ENCODE results near the gene FAM187B.
"Not testable (repeated sequence)": the region's sequence is repeated elsewhere in the genome, so short reads cannot be mapped to it uniquely, and the experiment has no call there.

The FAM187B gene

DNA sequence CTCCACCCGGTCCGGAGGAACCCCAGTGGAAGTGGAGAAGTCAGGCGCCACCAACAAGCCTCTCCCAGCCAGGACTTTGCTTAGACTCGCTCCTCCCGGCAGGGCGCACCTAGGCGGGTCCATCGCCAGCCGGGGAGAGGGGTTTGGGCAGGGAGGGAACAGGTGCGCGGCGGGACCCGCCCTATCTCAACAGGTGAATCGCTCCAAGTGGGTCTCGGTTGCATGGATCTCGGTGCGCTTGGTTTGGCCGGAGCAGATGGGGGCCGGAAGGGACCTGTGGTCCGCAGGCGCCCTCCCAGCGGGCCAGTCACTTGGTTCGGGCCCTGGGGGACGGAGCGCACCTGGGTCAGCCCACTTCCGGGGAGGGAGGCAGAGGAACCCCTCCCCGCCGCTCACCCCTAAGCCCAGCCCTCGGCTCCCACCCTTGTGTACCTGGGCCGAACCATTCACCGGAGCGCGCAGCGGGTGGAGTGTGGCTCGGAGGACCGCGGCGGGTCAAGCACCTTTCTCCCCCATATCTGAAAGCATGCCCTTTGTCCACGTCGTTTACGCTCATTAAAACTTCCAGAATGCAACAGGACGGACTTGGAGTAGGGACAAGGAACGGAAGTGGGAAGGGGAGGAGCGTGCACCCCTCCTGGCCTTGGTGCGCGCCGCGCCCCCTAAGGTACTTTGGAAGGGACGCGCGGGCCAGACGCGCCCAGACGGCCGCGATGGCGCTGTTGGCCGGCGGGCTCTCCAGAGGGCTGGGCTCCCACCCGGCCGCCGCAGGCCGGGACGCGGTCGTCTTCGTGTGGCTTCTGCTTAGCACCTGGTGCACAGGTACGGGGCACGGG lies 20.0 kb upstream of the FAM187B start, which contains the start of gene LSR:
Gene LSR (plus strand): TSS at position 693 of the 836 bp plus-strand sequence. CDS start 21 bp downstream, at position 714.
- Histone ChIP-seq H3K27ac (ENCODE audit: low read depth, low read length) (peak within 1 kb of the TSS; percentile 96), H3K36me3 (ENCODE audit: control insufficient read depth, insufficient read depth, low read length) (peaks cover 25% of the 10 kb centered on the region), H3K9me3 (ENCODE audit: control insufficient read depth, insufficient read depth, low read depth, low read length) (no peaks in the 10 kb centered on the region), H3K4me3 (ENCODE audit: low read depth, low read length) (peak within 1 kb of the TSS; percentile 68), H3K27me3 (ENCODE audit: control insufficient read depth, insufficient read depth, low read length) (no peaks in the 10 kb centered on the region), H3K9ac (ENCODE audit: low read length) (peak within 1 kb of the TSS; percentile 92), H3K4me1 (ENCODE audit: control insufficient read depth, insufficient read depth, low read length) (peaks cover 13% of the 10 kb centered on the region)

DNA sequence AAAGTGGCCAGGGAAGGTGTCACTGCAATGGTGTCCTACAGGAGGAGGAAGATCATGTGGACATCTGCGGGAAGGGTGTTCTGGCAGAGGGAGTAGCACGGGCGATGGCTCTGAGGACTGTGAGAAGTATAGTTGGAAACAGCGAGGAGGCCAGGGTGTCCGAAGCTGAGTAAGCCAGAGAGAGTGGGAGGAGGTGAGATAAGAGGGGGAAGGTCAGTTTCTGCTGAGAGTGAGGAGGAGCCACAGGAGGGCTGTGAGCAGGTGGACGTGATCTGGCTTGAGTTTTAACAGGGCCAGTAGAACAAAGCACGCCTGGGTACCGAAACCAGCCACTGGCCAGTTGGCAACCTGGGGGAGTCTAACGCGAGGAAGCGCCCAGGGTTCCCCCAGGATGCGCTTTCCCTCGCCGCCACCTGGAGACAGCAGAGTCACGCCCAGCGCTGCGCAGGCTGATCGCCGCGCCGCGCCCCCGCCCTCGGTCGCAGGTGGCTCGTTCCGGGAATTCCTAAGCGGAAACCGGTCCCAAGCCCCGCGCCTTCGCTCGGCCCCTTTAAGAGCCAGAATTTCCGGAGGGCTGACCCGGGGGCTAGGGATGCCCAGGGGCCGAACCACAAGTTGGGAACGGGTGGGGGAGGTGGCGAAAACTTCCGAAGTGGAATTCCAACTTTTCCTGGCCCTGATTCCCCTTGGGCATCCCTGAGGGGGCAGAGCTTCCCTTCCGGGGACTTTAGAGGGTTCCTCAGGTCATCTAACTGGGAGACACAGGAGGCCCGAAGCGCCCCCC lies 19.2 kb upstream of the FAM187B start:
- Histone ChIP-seq H3K4me3 (ENCODE audit: low read depth, low read length) (peak overlapping the region; percentile 68), H3K27me3 (ENCODE audit: control insufficient read depth, insufficient read depth, low read length) (no peaks in the 10 kb centered on the region), H3K9ac (ENCODE audit: low read length) (peak overlapping the region; percentile 92), H3K9me3 (ENCODE audit: control insufficient read depth, insufficient read depth, low read depth, low read length) (no peaks in the 10 kb centered on the region), H3K36me3 (ENCODE audit: control insufficient read depth, insufficient read depth, low read length) (peaks cover 20% of the 10 kb centered on the region), H3K27ac (ENCODE audit: low read depth, low read length) (peak overlapping the region; percentile 96), H3K4me1 (ENCODE audit: control insufficient read depth, insufficient read depth, low read length) (peaks cover 9% of the 10 kb centered on the region)

DNA sequence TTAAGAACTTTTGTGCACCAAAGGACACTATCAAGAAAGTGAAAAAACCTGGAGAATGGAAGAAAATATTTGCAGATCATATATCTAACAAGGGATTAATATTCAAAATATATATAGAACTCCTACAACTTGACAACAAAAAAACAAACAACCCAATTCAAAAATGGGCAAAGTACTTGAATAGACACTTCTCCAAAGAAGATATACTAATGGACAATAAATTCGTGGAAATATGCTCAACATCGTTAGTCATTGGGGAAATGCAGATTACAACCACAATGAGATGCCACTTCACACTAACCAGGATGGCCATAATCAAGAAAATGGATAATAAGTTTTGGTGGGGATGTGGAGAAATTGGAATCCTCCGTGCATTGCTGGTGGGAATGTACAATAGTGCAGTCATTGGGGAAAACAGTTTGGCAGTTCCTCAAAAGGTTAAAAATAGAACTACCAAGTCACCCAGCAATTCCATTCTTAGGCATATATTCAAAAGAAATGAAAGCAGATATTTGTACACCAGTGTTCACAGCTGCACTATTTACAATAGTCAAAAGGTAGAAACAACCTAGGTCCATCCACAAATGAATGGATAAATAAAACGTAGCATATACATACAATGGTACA lies 18.0 kb upstream of the FAM187B start:
- Histone ChIP-seq H3K4me1 (ENCODE audit: control insufficient read depth, insufficient read depth, low read length) (peaks cover 9% of the 10 kb centered on the region), H3K27ac (ENCODE audit: low read depth, low read length) (no peak overlapping the region), H3K9me3 (ENCODE audit: control insufficient read depth, insufficient read depth, low read depth, low read length) (no peaks in the 10 kb centered on the region), H3K4me3 (ENCODE audit: low read depth, low read length) (no peak overlapping the region), H3K9ac (ENCODE audit: low read length) (no peak overlapping the region), H3K36me3 (ENCODE audit: control insufficient read depth, insufficient read depth, low read length) (peaks cover 16% of the 10 kb centered on the region), H3K27me3 (ENCODE audit: control insufficient read depth, insufficient read depth, low read length) (no peaks in the 10 kb centered on the region)

DNA sequence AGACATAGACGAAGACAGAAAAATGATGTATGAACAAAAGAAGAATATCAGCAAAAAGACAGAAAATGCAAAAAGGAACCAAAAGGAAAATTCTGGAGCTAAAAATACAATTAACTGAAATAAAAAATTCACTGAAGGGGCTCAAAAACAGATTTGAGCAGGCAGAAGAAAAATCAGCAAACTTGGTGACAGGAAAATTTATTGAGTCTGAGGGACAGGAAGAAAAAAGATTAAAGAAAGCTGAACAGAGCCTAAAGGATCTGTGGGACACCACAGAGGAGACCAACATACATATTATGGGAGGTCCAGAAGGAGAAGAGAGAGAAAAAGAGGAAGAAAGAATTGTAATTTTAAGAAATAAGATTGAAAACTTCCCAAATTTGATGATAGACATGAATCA lies 12.9 kb upstream of the FAM187B start:
- peaks cover 12% of the 10 kb centered on the region for H3K9me3 ChIP-seq (ENCODE audit: control insufficient read depth, insufficient read depth, low read depth, low read length)
- no peak overlapping the region for H3K27ac ChIP-seq (ENCODE audit: low read depth, low read length)
- no peak overlapping the region for H3K9ac ChIP-seq (ENCODE audit: low read length)
- H3K27me3 ChIP-seq (ENCODE audit: control insufficient read depth, insufficient read depth, low read length), result no peaks in the 10 kb centered on the region
- H3K4me1 ChIP-seq (ENCODE audit: control insufficient read depth, insufficient read depth, low read length), result no peaks in the 10 kb centered on the region
- H3K4me3 ChIP-seq (ENCODE audit: low read depth, low read length), result no peak overlapping the region
- no peaks in the 10 kb centered on the region for H3K36me3 ChIP-seq (ENCODE audit: control insufficient read depth, insufficient read depth, low read length)

DNA sequence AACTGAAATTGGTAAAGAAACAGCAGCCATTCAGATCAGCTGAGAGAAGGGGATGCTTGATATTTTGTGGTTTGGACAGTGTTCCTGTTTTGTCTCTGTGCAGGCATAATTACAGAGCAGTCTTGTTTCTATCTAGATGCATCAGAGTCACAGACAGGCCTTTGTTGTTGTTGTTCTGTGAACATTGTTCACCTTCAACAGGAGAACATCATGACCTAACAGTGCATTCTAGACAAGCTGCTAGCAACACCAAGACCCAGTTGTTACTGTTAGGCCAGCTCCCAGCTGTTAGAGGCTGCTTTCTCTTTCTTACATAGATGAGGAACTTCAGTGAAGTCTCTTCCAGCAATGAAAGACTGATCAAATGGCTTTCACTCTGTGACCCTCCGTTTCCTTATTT lies 11.8 kb upstream of the FAM187B start:
- Histone ChIP-seq H3K36me3 (ENCODE audit: control insufficient read depth, insufficient read depth, low read length) (no peaks in the 10 kb centered on the region), H3K27me3 (ENCODE audit: control insufficient read depth, insufficient read depth, low read length) (no peaks in the 10 kb centered on the region), H3K9ac (ENCODE audit: low read length) (no peak overlapping the region), H3K4me1 (ENCODE audit: control insufficient read depth, insufficient read depth, low read length) (no peaks in the 10 kb centered on the region), H3K27ac (ENCODE audit: low read depth, low read length) (no peak overlapping the region), H3K9me3 (ENCODE audit: control insufficient read depth, insufficient read depth, low read depth, low read length) (peaks cover 12% of the 10 kb centered on the region), H3K4me3 (ENCODE audit: low read depth, low read length) (no peak overlapping the region)

DNA sequence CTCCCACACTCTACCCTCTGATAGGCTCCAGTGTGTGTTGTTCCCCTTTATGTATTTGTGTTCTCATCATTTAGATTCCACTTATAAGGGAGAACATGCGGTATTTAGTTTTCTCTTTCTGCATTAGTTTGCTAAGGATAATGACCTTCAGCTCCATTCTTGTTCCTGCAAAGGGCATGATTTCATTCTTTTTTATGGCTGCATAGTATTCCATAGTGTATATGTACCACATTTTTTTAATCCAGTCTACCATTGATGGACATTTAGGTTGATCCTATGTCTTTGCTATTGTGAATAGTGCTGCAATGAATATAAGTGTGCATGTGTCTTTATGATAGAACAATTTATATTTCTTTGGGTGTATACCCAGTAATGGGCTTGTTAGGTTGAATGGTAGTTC lies 11.1 kb upstream of the FAM187B start:
- H3K4me1 ChIP-seq (ENCODE audit: control insufficient read depth, insufficient read depth, low read length); H3K9ac ChIP-seq (ENCODE audit: low read length): not testable (repeated sequence)
- H3K9me3 ChIP-seq (ENCODE audit: control insufficient read depth, insufficient read depth, low read depth, low read length), result peaks cover 13% of the 10 kb centered on the region

DNA sequence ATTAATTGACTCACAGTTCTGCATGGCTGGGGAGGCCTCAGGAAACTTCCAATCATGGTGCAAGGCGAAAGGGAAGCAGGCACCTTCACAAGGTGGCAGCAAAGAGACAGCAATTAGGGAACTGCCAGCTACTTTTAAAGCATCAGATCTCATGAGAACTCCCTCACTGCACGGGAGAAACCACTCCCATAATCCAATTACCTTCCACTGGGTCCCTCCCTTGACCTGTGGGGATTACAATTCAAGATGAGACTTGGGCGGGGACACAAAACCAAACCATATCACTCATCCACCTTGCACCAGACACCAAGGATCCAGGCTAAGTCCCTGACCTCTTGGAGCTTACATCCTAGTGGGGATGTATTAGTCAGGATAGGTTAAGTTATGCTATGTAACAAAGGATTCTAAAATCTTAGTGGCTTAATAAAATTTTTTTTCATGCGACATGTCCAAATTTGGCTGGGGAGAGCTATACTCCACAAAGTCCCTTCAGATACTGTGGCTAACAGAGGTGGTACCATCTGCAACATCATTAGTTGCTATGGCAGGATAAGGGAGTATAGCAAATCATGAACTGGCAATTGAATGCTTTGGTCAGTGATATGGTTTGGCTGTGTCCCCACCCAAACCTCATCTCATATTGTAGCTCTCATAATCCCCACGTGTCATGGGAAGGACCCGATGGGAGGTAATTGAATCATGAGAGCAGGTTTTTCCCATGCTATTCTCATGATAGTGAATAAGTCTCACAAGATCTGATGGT lies 8.3 kb upstream of the FAM187B start:
- Histone ChIP-seq H3K27me3 (ENCODE audit: control insufficient read depth, insufficient read depth, low read length) (no peaks in the 10 kb centered on the region), H3K27ac (ENCODE audit: low read depth, low read length) (no peak overlapping the region), H3K4me1 (ENCODE audit: control insufficient read depth, insufficient read depth, low read length) (no peaks in the 10 kb centered on the region), H3K9ac (ENCODE audit: low read length) (no peak overlapping the region), H3K36me3 (ENCODE audit: control insufficient read depth, insufficient read depth, low read length) (no peaks in the 10 kb centered on the region), H3K4me3 (ENCODE audit: low read depth, low read length) (no peak overlapping the region), H3K9me3 (ENCODE audit: control insufficient read depth, insufficient read depth, low read depth, low read length) (peaks cover 15% of the 10 kb centered on the region)

More for the DNA sequence above, 11.1 kb upstream of the FAM187B start:
- H3K36me3 ChIP-seq (ENCODE audit: control insufficient read depth, insufficient read depth, low read length); H3K4me3 ChIP-seq (ENCODE audit: low read depth, low read length); H3K27me3 ChIP-seq (ENCODE audit: control insufficient read depth, insufficient read depth, low read length); H3K27ac ChIP-seq (ENCODE audit: low read depth, low read length): not testable (repeated sequence)

DNA sequence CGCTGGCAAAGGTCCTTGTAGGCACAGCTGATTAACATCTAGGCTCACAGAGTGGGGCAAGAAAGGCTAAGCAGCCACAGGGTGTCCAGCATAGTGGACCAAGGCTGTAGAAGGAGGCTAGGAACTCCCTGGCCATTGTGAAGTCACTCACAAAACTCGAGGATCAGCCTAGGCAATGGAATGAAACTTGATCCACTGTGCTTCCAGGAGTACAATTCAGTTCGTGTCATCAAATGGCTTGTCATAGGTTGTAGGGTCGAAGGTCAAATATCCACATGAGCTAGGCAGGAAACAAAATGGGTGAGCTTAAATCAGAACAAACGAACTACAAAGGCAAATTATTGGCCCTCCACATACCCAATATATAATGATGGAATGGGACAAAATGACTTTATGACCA lies 4.4 kb upstream of the FAM187B start:
- Histone ChIP-seq H3K27me3 (ENCODE audit: control insufficient read depth, insufficient read depth, low read length) (no peaks in the 10 kb centered on the region), H3K4me3 (ENCODE audit: low read depth, low read length) (no peak overlapping the region), H3K9ac (ENCODE audit: low read length) (no peak overlapping the region), H3K4me1 (ENCODE audit: control insufficient read depth, insufficient read depth, low read length) (peaks cover 2% of the 10 kb centered on the region; the same call in 1 of the 2 replicates), H3K27ac (ENCODE audit: low read depth, low read length) (no peak overlapping the region), H3K9me3 (ENCODE audit: control insufficient read depth, insufficient read depth, low read depth, low read length) (peaks cover 7% of the 10 kb centered on the region; the same call in 1 of the 2 replicates), H3K36me3 (ENCODE audit: control insufficient read depth, insufficient read depth, low read length) (no peaks in the 10 kb centered on the region)

DNA sequence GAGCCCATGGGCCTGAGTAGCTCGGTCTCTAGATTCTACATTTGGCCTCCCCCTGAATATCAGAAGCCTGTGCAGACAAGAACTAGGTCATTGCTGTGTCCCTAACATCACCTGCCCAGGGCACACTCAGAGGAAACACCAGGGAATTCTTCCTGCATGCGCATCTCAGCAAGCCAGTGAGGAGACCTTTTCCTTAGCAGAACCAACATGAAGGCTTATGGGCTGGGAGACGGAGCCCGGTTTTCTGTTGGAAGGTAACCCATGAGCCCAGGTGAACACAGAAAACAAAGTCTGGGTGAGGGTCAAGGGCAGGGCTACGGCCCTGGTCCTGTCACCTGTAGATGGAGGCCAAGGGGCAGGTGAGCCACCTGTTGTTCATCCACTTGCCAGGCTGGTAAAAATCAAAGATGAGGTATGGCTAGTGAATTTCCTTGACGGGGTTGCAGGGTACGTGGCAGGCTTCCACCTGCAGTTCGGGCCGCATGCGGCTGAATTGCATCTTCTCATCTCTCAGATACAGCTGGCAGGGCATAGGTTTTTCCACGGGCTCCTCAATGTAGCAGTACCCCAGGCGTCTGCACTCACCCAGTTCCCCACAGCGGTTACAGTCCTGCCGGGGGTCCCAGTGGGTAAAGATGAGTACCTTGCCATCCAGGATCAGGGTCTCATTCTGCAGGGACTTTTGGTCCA lies 3.6 kb upstream of the FAM187B start:
- Histone ChIP-seq H3K4me3 (ENCODE audit: low read depth, low read length) (no peak overlapping the region), H3K27me3 (ENCODE audit: control insufficient read depth, insufficient read depth, low read length) (no peaks in the 10 kb centered on the region), H3K9ac (ENCODE audit: low read length) (no peak overlapping the region), H3K9me3 (ENCODE audit: control insufficient read depth, insufficient read depth, low read depth, low read length) (peaks cover 7% of the 10 kb centered on the region; the same call in 1 of the 2 replicates), H3K4me1 (ENCODE audit: control insufficient read depth, insufficient read depth, low read length) (peaks cover 3% of the 10 kb centered on the region; the same call in 1 of the 2 replicates), H3K36me3 (ENCODE audit: control insufficient read depth, insufficient read depth, low read length) (no peaks in the 10 kb centered on the region), H3K27ac (ENCODE audit: low read depth, low read length) (no peak overlapping the region)

DNA sequence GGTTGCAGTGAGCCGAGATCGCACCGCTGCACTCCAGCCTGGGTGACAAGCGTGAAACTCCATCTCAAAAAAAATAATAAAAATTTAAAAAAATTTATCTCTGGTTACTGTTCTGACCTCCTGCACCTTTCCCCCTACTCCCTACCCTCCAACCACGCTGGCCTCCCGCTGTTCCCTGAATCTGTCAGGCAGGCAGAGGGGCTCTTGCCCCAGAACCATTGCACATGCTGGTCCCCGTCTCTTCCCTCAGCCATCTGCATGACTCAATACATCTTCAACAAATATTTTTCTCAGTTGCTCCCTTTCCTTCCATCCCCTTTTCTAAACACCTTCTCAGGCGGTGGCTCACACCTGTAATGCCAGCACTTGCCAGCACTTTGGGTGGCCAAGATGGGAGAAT lies 1.1 kb upstream of the FAM187B start:
- 0 out of 2 replicates have a peak, but pooled peaks cover 2% of the 10 kb centered on the region for H3K9me3 ChIP-seq (ENCODE audit: control insufficient read depth, insufficient read depth, low read depth, low read length)
- no peak overlapping the region for H3K9ac ChIP-seq (ENCODE audit: low read length)
- peaks cover 16% of the 10 kb centered on the region for H3K4me1 ChIP-seq (ENCODE audit: control insufficient read depth, insufficient read depth, low read length)
- H3K4me3 ChIP-seq (ENCODE audit: low read depth, low read length), result no peak overlapping the region
- no peak overlapping the region for H3K27ac ChIP-seq (ENCODE audit: low read depth, low read length)
- no peaks in the 10 kb centered on the region for H3K27me3 ChIP-seq (ENCODE audit: control insufficient read depth, insufficient read depth, low read length)
- H3K36me3 ChIP-seq (ENCODE audit: control insufficient read depth, insufficient read depth, low read length), result no peaks in the 10 kb centered on the region
